ENCODE measurements around the gene ALDH7A1. TPM values are rescaled to one million over a fixed set of nuclear protein-coding genes. Genes with fewer than 3 reads are reported as not detected.
"Not testable (repeated sequence)": the region's sequence is repeated elsewhere in the genome, so short reads cannot be mapped to it uniquely, and the experiment has no call there.

The ALDH7A1 gene
- total RNA-seq, 1 experiment from 2014 or later: 36.3 TPM

- no peak for DNase-seq (ENCODE audit: low read depth)
Measured at GRCh38 chr5:126595486-126596083, 566 bp upstream of the ALDH7A1 start.

- no peak for DNase-seq (ENCODE audit: low read depth)
Measured at GRCh38 chr5:126591549-126591948, 3.5 kb downstream of the ALDH7A1 start.

DNA sequence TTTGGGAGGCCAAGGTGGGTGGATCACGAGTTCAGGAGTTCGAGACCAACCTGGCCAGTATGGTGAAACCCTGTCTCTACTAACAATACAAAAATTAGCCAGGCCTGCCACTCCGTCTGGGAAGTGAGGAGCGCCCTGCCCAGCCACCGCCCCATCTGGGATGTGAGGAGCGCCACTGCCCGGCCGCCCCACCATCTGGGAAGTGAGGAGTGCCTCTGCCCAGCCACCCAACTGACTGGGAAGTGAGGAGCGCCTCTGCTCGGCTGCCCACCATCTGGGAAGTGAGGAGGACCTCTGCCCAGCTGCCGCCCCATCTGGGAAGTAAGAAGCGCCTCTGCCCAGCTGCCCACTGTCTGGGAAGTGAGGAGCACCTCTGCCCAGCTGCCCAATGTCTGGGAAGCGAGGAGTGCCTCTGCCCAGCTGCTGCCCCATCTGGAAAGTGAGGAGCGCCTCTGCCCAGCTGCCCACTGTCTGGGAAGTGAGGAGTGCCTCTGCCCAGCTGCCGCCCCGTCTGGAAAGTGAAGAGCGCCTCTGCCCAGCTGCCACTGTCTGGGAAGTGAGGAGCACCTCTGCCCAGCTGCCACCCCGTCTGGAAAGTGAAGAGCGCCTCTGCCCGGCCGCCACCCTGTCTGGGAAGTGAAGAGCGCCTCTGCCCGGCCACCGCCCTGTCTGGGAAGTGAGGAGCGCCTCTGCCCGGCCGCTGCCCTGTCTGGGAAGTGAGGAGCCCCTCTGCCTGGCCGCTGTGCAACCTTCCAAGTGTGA is 5.3 kb downstream of the ALDH7A1 start:
- DNase-seq (ENCODE audit: low read depth): no peak

GRCh38 chr5:126587551-126588390 is 7.2 kb downstream of the ALDH7A1 start:
- no peak for DNase-seq (ENCODE audit: low read depth)

GRCh38 chr5:126583761-126584160 is 11.3 kb downstream of the ALDH7A1 start:
- DNase-seq (ENCODE audit: low read depth): no peak

GRCh38 chr5:126579716-126580115 is 15.3 kb downstream of the ALDH7A1 start:
- DNase-seq (ENCODE audit: low read depth): no peak

- DNase-seq (ENCODE audit: low read depth): no peak
Measured at GRCh38 chr5:126577415-126577814, 17.6 kb downstream of the ALDH7A1 start.

DNA sequence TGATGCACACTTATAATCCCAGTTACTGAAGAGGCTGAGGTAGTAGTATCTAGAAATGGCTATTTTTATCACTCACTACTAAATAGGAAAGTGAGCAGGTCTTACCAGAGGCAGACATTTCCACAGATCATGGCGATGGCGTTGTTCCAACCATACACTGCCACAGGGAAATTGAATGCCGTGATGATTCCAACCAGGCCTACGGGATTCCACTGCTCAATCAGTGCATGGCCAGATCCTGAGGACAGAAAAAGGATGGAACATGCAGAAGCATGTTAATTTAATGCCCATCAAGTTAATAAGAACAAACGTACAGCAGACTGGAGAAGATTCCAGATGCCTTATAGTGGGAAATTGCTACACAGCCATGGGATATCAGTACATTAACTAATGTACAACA is 18.0 kb downstream of the ALDH7A1 start:
- no peak for DNase-seq (ENCODE audit: low read depth)

DNA sequence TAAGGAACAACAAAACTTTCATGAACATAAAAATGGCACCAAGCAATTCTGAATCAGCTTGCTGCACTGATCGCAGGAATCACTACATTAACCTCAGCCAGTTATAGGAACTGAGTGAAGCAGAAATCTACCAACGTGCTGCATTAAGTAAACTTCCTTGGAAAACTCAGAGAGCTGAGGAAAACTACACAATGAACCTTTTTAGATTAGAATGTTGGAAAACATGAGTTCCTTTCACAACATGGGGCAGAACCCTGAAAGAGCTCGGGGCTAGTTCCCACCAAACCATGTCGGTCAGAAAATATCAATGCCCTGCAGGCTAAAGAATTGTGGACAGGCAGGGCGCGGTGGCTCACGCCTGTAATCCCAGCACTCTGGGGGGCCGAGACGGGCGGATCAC is 19.4 kb downstream of the ALDH7A1 start:
- no peak for DNase-seq (ENCODE audit: low read depth)

DNA sequence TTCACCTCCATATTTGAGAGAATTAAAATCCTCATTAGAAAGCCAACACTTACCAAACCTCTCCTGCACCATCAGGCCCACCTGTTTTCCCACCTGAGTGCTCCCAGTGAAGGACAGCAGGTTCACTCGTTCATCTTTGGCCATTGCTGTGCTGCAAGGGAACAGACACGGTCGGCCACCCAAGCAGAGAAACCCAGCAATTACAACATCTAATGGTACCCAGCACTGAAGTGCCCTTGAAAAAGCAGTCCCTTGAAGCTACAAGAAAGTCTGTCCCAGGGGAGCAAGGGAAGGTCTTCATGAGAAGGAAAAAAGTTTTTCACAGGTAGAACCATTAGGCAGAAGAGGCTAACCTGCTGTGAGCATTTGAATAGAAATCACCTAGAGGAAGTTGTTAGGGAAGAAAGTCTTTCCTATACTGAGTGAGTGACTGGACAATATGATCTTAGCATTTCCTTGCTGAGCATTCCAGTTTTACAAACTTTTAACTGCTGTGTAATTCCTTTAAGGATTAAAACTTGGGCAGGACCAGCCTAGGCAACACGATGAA is 26.7 kb downstream of the ALDH7A1 start:
- DNase-seq (ENCODE audit: low read depth): no peak

DNA sequence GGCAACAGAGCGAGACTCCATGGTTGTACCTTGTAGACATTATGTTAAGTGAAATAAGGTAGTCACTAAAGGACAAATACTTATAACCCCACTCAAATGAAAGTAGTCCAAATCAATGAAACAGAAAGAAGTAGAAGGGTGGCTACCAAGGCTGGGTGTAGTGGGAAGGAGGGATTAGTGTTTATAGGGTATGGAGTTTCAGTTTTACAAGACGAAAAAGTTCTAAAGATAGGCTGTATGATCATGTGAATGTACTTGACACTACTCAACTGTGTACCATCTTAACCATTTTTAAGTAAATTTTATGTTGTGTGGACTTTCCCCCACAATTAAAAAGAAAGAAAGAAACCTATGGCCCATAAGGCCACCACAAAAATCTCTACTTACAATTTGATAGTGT is 32.2 kb downstream of the ALDH7A1 start:
- DNase-seq (ENCODE audit: low read depth): no peak

- DNase-seq (ENCODE audit: low read depth): no peak
Measured at GRCh38 chr5:126561908-126562307, 33.1 kb downstream of the ALDH7A1 start.

DNA sequence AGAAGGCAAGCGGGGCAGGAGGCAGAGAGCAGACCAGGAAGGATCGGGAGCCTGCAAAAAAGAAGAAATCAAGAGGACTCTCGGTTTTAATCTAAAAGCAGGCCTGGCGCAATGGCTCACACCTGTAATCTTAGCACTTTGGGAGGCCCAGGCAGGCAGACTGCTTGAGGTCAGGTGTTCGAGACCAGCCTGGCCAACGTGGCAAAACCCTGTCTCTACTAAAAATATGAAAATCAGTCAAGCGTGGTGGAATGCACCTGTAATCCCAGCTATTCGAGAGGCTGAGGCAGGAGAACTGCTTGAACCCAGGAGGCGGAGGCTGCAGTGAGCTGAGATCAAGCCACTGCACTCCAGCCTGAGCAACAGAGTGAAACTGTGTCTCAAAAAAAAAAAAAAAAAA is 39.9 kb downstream of the ALDH7A1 start:
- not testable (repeated sequence) for DNase-seq (ENCODE audit: low read depth)

GRCh38 chr5:126552614-126553013 is 42.4 kb downstream of the ALDH7A1 start:
- DNase-seq (ENCODE audit: low read depth): peak; percentile 31

DNA sequence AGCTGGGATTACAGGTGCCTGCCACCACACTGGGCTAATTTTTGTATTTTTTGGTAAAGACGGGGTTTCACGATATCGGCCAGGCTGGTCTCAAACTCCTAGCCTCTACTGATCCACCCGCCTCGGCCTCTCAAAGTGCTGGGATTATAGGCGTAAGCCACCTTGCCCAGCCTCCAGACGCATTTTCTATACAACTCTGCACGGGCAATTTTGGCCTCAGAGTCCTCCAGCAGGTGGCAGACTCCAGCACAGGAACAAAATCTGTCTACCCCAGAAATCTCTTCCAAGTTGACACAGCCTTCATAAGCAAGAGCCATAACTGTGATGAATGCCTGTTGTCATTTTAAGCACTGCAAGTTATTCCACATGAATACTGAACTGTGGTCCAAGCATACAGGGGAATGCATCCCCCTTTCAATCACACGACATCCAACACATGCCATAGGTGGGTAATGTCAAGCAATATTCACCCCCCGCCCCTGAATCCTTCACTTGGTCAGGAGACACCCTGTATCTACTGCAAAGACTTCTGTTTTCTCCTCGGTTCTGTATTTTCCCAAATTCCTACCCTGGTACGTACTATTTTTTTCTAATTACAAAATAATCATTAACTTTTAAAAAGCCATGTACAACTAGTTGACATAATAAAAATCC is 50.8 kb downstream of the ALDH7A1 start:
- DNase-seq (ENCODE audit: low read depth): peak; percentile 27

DNA sequence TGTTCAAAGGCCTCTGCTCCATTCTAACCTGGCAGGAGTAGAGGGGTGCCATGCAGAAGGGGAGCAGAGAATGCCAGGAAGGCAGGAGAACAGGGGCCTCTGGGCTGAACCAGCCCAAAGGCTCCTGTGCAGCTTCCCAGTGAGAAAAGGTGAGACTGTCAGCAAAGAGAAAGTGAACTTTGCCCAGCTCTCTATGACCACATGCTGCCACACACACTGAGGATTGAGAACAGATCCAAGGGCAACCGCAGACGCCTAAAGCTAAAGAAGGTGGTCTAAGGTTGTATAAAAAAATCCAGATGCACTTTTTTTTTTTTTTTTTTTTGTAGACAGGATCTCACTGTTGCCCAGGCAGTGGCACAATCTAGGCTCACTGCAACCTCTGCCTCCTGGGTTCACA is 51.4 kb downstream of the ALDH7A1 start:
- no peak for DNase-seq (ENCODE audit: low read depth)

DNA sequence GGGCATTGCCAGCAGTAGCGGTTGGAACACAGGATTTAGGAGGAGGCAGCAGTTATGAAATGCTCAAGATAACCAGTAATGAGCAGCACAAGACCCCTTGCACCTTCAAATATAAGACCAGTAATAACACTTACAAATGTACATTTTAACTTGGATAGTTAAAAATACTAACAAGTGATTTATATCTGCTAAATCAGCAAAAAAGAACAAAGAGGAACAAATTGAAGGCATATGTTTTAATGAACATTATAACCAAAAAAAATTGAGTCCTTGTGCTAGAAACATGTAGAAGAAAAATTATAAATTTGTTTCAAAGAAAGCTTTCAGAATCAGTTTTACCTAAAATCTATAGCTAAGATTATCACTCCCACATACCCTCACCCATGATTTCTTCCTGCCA is 52.0 kb downstream of the ALDH7A1 start:
- no peak for DNase-seq (ENCODE audit: low read depth)

- no peak for DNase-seq (ENCODE audit: low read depth)
Measured at GRCh38 chr5:126542441-126542840, 52.6 kb downstream of the ALDH7A1 start.

DNA sequence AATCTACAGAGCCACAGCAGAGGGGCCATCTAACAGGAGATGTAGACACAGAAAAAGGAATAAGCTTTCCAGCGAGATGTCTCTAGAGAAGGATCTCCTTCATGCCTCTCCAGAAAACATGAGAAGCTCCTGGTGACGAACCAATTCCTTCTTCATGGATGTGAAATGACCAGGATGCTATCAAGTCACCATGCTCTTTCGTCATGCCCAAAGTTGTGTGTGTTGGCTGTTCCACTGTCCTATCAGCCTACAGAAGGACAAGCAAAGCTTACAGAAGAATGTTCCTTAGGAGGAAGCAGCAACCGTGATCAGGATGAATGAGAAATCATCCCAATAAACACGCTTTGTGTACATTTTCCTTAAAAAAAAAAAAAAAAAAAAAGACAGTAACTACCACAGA is 54.4 kb downstream of the ALDH7A1 start:
- DNase-seq (ENCODE audit: low read depth): no peak

GRCh38 chr5:126538579-126538978 is 56.4 kb downstream of the ALDH7A1 start:
- DNase-seq (ENCODE audit: low read depth): no peak

- DNase-seq (ENCODE audit: low read depth): peak; percentile 33
Measured at GRCh38 chr5:126536874-126537273, 58.1 kb downstream of the ALDH7A1 start.
